ENCODE data around the gene PRKN.

DNA sequence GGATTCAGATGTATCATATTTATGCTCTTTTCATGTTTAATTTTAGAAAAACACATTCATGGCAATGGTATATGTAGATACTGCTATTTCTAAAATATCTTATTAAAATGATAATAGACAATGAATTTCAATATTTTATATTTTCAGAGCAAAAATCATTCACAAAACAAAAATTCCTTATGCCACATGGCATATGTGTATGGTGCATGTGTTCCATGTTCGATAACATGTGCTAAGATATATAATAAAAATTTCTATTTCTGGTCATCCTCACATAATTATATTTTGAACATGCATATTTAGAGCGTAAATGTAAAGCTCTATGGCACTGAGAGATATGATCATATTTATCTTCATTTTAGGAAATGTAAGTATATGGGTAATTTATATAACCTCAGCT, 847.5 kb downstream of the PRKN start:
- TF ChIP-seq POLR2A (IDR thresholded peaks at IDR 0.05) (no peak), POLR2AphosphoS5 (IDR thresholded peaks at IDR 0.05) (no peak)
- TF ChIP-seq, protein P1, sequence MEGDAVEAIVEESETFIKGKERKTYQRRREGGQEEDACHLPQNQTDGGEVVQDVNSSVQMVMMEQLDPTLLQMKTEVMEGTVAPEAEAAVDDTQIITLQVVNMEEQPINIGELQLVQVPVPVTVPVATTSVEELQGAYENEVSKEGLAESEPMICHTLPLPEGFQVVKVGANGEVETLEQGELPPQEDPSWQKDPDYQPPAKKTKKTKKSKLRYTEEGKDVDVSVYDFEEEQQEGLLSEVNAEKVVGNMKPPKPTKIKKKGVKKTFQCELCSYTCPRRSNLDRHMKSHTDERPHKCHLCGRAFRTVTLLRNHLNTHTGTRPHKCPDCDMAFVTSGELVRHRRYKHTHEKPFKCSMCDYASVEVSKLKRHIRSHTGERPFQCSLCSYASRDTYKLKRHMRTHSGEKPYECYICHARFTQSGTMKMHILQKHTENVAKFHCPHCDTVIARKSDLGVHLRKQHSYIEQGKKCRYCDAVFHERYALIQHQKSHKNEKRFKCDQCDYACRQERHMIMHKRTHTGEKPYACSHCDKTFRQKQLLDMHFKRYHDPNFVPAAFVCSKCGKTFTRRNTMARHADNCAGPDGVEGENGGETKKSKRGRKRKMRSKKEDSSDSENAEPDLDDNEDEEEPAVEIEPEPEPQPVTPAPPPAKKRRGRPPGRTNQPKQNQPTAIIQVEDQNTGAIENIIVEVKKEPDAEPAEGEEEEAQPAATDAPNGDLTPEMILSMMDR (IDR thresholded peaks at IDR 0.05 in 8 of 11, conservative IDR thresholded peaks at IDR 0.05 in 3 of 11): no peak
